ENCODE measurements around the gene FRK.

DNA sequence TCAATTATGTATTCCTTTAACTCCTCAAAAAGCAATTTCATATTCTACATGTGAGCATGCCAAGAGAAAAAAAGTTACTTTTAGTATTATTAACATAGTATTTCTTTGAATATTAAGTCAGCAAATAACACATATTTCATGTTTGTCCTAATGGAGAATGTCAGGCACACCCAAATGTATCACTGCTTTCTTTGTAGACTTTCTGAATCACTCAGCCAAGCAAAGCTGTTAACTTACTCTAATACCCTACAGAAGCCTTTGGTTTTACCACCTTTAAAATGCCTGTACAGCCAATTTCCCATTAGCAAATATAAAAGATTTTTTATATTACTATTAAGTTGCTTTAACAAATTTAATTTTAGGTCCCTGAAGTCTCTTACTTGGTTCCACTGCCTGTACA is 23.8 kb downstream of the FRK start:
- no peak for TF ChIP-seq EZH2 (IDR thresholded peaks at IDR 0.05; ENCODE audit: borderline replicate concordance, low read length)
- TF ChIP-seq, protein P1, sequence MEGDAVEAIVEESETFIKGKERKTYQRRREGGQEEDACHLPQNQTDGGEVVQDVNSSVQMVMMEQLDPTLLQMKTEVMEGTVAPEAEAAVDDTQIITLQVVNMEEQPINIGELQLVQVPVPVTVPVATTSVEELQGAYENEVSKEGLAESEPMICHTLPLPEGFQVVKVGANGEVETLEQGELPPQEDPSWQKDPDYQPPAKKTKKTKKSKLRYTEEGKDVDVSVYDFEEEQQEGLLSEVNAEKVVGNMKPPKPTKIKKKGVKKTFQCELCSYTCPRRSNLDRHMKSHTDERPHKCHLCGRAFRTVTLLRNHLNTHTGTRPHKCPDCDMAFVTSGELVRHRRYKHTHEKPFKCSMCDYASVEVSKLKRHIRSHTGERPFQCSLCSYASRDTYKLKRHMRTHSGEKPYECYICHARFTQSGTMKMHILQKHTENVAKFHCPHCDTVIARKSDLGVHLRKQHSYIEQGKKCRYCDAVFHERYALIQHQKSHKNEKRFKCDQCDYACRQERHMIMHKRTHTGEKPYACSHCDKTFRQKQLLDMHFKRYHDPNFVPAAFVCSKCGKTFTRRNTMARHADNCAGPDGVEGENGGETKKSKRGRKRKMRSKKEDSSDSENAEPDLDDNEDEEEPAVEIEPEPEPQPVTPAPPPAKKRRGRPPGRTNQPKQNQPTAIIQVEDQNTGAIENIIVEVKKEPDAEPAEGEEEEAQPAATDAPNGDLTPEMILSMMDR (conservative IDR thresholded peaks at IDR 0.05 in 1 of 2, IDR thresholded peaks at IDR 0.05 in 1 of 2; ENCODE audit: extremely low read depth in 1 of 2, insufficient read depth in 1 of 2, low read depth in 1 of 2, low read length in 2 of 2), result no peak
